ENCODE measurements around the gene ABCA4. TPM values are rescaled to one million over a fixed set of nuclear protein-coding genes. Genes with fewer than 3 reads are reported as not detected.

ABCA4 gene
- total RNA-seq, 1 experiment from 2014 or later = 0.22 TPM

DNA sequence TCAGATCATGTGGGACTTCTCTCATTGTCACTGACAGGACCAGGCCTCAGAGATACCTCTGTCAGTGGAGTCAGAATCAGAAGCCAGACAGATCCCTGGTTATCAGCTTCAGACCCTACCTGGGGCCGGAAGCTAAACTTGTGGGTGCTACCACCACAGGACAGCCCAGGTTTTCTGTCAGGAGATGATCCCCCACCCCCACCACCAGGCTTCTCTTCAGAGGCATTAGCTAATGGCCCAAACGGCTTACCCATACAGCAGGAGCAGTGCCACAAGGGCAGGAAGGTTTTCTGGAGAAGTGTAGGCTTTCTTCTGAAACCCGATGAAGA lies 105.5 kb downstream of the ABCA4 start:
- H3K9me3 ChIP-seq (ENCODE audit: control insufficient read depth in 1 of 2, insufficient read depth in 1 of 2, low read depth in 1 of 2, low read length in 2 of 2) = no peaks in the 10 kb centered on the region
- ChIA-PET POLR2A (interaction anchor here (1.1 to 2.3 kb wide), 3 partner anchors 10 to 53 kb away, joined by 4 to 8 read pairs (median 5); no protein-coding TSS in a partner anchor), RAD21 (ENCODE audit: low non-redundant PET in 1 of 2, low total read pairs in 2 of 2, uncharacterized antibody in 2 of 2, unreplicated experiment in 2 of 2) (no interaction called here), CTCF (interaction anchor here (0.6 to 2.2 kb wide), 3 partner anchors 11 to 320 kb away, joined by 3 to 16 read pairs (median 4); no protein-coding TSS in a partner anchor)
- no peaks in the 10 kb centered on the region for H3K9me2 ChIP-seq (ENCODE audit: insufficient read depth)
- no peaks in the 10 kb centered on the region for H3K36me3 ChIP-seq (ENCODE audit: control insufficient read depth in 1 of 2, insufficient read depth in 2 of 2, low read length in 2 of 2)
- no peak overlapping the region for H3K4me2 ChIP-seq (ENCODE audit: low read length)
- no peak overlapping the region for H3K4me3 ChIP-seq (replicated peaks in 1 of 2; ENCODE audit: low read depth in 1 of 2, low read length in 2 of 2)
- ATAC-seq (no peak), DNase-seq (ENCODE audit: low read depth, low spot score) (no peak)
- H3K79me2 ChIP-seq (ENCODE audit: insufficient read depth, low read length) = no peaks in the 10 kb centered on the region
- TF ChIP-seq JUND (IDR thresholded peaks at IDR 0.05) (no peak), ELF1 (IDR thresholded peaks at IDR 0.05; ENCODE audit: borderline replicate concordance, low read depth) (no peak), ZNF274 (IDR thresholded peaks at IDR 0.05; ENCODE audit: low read depth, low read length) (no peak), RAD21 (IDR thresholded peaks at IDR 0.05; ENCODE audit: low read depth) (no peak), POLR2A (IDR thresholded peaks at IDR 0.05; ENCODE audit: borderline replicate concordance, extremely low read depth, insufficient read depth, insufficient read length) (no peak), REST (IDR thresholded peaks at IDR 0.05; ENCODE audit: low read depth) (no peak), SIN3A (IDR thresholded peaks at IDR 0.05; ENCODE audit: low read depth) (no peak), POLR2AphosphoS5 (IDR thresholded peaks at IDR 0.05; ENCODE audit: low read depth, low read length) (no peak), SRF (IDR thresholded peaks at IDR 0.05; ENCODE audit: low read depth) (no peak), CBX3 (IDR thresholded peaks at IDR 0.05; ENCODE audit: low read depth) (no peak), FOSL1 (IDR thresholded peaks at IDR 0.05; ENCODE audit: low read depth) (no peak), YY1 (IDR thresholded peaks at IDR 0.05; ENCODE audit: extremely low read depth, insufficient replicate concordance, low read depth, low read length) (no peak)
- TF ChIP-seq, protein P1, sequence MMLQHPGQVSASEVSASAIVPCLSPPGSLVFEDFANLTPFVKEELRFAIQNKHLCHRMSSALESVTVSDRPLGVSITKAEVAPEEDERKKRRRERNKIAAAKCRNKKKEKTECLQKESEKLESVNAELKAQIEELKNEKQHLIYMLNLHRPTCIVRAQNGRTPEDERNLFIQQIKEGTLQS (IDR thresholded peaks at IDR 0.05) = no peak
- TF ChIP-seq, protein P2, sequence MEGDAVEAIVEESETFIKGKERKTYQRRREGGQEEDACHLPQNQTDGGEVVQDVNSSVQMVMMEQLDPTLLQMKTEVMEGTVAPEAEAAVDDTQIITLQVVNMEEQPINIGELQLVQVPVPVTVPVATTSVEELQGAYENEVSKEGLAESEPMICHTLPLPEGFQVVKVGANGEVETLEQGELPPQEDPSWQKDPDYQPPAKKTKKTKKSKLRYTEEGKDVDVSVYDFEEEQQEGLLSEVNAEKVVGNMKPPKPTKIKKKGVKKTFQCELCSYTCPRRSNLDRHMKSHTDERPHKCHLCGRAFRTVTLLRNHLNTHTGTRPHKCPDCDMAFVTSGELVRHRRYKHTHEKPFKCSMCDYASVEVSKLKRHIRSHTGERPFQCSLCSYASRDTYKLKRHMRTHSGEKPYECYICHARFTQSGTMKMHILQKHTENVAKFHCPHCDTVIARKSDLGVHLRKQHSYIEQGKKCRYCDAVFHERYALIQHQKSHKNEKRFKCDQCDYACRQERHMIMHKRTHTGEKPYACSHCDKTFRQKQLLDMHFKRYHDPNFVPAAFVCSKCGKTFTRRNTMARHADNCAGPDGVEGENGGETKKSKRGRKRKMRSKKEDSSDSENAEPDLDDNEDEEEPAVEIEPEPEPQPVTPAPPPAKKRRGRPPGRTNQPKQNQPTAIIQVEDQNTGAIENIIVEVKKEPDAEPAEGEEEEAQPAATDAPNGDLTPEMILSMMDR (IDR thresholded peaks at IDR 0.05 in 2 of 3, conservative IDR thresholded peaks at IDR 0.05 in 1 of 3; ENCODE audit: borderline replicate concordance in 1 of 3, insufficient read depth in 1 of 3, low read depth in 2 of 3, low read length in 2 of 3) = no peak
- TF ChIP-seq, protein P3, sequence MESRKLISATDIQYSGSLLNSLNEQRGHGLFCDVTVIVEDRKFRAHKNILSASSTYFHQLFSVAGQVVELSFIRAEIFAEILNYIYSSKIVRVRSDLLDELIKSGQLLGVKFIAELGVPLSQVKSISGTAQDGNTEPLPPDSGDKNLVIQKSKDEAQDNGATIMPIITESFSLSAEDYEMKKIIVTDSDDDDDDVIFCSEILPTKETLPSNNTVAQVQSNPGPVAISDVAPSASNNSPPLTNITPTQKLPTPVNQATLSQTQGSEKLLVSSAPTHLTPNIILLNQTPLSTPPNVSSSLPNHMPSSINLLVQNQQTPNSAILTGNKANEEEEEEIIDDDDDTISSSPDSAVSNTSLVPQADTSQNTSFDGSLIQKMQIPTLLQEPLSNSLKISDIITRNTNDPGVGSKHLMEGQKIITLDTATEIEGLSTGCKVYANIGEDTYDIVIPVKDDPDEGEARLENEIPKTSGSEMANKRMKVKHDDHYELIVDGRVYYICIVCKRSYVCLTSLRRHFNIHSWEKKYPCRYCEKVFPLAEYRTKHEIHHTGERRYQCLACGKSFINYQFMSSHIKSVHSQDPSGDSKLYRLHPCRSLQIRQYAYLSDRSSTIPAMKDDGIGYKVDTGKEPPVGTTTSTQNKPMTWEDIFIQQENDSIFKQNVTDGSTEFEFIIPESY (IDR thresholded peaks at IDR 0.05; ENCODE audit: extremely low read depth, insufficient replicate concordance, low read length) = no peak
- no peak overlapping the region for H2AFZ ChIP-seq (ENCODE audit: low read depth, low read length, poor library complexity, severe bottlenecking)
- BruUV-seq (replicated peaks) = no TSS peak
- no peak overlapping the region for H3K9ac ChIP-seq (ENCODE audit: low read length)
- no peaks in the 10 kb centered on the region for H4K20me1 ChIP-seq (ENCODE audit: insufficient read depth)
- no peak overlapping the region for H3K27ac ChIP-seq (ENCODE audit: low read depth, low read length)
- intact Hi-C loops (cut with micrococcal nuclease) = no loop called here
- no peaks in the 10 kb centered on the region for H3K27me3 ChIP-seq (ENCODE audit: insufficient read depth, low read length)
- H3K4me1 ChIP-seq (ENCODE audit: control insufficient read depth in 1 of 2, insufficient read depth in 2 of 2, low read length in 2 of 2) = peaks cover 0 to 4% of the 10 kb centered on the region in 2 experiments; a peak in 1 of 4 replicates
